Stimulated activated CD4-positive, alpha-beta T cell treated with anti-CD3 and anti-CD28 coated beads, Interleukin-2, amount 100 ng/mL, for 48 hours (primary cell): ENCODE results near the gene ZBTB26.
"Not testable (repeated sequence)": the region's sequence is repeated elsewhere in the genome, so short reads cannot be mapped to it uniquely, and the experiment has no call there.

ENCODE experiments used
- DNase-seq, 2 donors: peaks; one replicate each; pipeline ENCODE4 v3.0.0-alpha.2; 2020

The ZBTB26 gene

DNA sequence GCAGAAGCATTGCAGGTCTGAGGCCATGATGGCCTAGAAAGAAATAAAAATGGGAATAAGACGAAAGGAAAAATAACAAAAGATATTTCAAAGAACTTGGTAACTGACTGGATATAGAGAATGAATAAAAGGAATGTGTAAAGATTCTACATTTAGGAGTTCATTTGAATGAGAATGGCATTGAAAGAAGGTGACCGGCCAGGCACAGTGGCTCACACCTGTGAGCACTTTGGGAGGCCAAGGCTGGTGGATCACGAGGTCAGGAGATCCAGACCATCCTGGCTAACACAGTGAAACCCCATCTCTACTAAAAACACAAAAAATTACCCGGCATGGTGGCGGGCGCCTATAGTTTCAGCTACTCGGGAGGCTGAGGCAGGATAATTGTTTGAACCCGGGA is 8.6 kb downstream of the ZBTB26 start:
- no peak for DNase-seq

GRCh38 chr9:122918310-122918709 is 13.0 kb downstream of the ZBTB26 start:
- DNase-seq: no peak

DNA sequence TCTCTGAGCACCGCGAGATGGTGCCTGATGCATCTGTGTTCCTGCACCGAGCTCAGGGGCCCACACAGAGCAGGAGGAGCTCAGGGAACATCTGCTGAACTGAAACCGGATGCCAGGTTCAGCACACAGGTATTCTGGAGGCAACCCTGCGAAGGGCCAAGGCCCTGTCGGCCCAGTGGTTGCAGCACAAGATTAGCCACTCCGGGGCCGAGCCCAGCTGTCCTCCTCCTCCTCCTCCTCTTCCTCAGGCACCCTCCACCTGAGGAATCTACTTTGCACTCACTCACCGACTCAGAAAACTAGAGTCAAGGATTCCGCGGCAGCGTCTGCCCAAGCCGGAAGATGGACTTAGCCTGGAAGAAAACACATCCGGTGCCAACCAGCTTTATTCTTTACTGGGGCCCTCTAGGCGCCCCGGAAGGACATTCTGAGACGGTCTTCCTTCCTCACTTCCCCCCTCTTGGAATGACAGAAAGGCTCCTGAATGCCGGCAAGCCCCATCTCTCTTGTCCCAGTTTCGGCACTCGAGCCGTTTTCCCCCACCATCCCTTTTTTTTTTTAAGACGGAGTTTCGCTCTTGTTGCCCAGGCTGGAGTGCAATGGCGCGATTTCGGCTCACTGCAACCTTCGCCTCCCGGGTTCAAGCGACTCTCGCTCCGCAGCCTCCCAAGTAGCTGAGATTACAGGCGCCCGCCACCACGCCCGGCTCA is 18.2 kb downstream of the ZBTB26 start, which contains the start of gene ZBTB6:
Gene ZBTB6, minus strand, starts transcription at position 360 of the 710 bp plus-strand sequence. CDS start 1,251 bp downstream, outside the sequence.
- peak; percentile 49 to 57 for DNase-seq

DNA sequence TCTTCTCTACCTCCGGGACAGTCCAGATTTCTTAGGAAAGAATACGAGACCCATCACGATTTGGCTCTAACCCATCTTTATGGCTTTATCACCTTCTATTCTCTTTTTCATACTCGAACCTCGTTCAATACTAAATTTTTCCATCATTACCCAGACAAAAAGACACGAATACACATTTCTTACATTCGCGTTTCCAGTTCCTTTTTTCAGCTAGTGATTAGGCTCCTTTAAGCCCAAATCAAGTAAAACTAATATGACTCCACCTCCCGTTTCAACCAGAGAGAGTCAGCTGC is 18.7 kb downstream of the ZBTB26 start:
- DNase-seq: no peak

- not testable (repeated sequence) for DNase-seq
These were observed 25.2 kb downstream of the ZBTB26 start for GRCh38 chr9:122906122-122906521.

DNA sequence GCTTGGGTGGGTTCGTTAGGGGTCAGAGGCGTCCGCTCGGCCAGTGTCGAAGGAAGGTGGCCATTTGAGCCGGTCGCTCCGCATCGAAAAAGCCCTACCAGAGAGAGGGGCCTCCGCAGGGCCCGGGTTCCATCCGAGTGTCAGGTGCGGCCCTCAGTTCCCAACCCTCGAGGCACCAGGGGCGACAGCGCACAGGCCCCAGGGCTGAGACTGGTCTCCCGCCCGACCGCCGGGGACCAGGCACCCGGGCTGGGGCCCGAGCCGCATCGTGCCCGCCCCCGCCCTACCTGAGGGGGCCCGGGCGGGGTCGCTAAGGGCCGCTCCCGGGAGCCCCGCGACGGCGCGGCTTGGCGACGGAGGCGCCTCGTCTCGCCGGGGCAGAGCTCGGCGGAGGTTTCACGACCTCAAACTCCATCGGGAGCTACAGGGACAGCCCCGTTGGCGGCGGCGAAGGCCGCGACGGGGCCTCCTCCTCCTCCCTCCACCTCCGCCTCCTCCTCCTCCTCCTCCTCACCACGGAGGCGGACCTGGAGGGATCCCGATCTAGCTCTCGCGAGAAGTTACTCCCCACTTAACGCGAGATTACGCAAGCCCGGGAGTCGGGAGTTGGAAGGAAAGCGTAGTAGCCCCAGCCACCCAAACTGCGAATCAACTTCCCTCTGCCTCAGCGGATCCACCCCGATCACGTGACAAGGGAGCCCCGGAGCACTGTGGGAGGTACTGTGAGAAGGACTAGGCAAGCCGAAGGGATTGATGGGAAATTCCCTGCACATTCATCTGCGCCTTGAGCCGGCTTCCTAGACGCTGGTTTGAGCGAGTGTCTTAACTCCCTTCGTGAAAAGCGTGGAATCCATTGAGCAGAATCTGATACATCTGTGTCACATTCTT is 26.2 kb downstream of the ZBTB26 start, which contains the start of gene RC3H2:
Gene RC3H2, minus strand, starts transcription at position 537 of the 888 bp plus-strand sequence. CDS start 7,850 bp downstream, outside the sequence.
- DNase-seq: peak; percentile 88 to 92

DNA sequence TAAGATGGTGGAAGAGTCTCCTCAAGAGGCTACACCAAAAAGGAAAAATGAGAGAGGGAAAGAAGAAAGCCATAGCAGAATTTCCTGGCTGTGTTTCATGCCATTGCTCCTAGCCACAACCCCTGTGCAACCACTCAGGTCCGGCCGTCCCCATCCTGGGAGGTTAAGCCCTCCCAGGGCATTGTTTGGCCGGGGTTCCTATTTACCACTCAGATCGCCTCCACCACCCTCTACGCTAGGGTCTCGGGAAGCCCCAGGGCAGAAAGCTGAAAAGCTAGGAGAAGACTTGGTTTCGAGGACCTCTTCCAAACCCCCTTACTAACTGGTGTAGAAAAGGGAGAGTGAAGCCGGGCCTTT is 26.9 kb downstream of the ZBTB26 start:
- DNase-seq: peak; percentile 17 to 27

DNA sequence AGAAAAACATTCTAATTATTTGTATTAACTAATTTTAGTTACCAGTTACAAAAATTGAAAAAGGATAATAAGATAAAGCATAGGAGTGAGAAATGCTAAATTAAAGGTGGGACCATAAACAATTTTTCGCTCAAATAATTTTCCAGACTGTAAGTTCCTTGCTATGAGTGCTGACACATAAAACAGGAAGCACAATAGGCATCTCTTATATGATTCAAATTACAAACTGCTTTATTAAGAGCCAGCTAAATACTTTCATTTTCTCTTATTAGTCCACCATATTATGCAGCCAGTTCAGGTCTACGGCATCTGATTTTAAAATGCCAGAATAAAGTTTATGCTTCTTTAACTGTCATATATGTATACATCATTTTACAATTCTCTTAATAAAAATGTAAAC is 30.5 kb downstream of the ZBTB26 start:
- no peak for DNase-seq

DNA sequence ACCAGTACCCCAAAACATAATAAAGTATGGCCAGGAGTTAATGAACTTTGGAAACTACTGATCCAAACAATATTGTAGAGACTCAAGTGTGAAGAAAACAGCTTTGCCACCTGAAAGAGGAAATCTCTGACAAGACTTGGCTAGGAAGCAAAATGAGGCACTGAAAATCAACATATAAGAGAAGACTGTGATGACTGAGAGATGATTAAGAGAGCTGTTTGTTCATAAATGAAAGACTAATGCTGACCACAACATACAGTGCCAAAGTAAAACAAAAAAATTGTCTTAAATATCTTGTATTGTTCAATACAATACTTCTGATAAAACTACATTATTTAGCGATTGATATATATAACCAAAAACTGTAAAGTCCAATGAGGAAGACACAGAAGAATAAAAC is 33.3 kb downstream of the ZBTB26 start:
- DNase-seq: no peak

DNA sequence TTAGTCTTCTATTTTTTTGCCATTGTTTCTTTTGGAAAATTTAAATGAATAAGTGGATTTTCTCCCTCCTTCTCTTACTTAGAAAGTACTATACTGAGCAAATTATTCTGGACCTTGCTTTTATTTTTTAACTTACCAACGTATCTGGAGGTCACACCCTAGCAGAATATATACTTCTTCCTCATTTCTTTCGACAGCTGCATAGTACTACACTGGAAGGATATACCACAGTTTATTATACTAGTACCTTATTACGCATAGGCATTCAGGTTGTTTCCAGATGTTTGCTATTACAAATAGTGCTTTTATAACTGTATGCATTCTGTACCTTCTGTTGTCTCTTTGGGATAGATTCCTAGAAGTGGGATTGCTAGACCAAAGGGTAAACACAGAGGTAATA is 42.8 kb downstream of the ZBTB26 start:
- no peak for DNase-seq

DNA sequence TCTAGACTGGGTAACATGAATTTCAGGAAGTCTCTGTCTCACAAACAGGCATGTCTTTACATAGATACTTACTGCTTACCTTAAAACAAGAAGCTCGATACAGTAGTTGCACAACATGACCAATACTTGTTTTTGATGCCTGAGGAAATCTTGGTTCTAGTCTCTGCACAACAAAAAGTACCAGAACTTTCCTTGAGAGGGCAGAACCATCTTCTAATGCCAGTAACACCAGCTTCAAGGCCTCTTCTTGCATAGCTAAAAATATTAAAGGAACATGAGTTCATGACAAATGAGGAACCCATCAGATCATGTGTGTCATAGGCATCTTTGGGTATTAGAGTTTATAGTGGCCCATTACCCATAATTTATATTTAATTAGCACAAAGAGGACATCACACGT is 48.2 kb downstream of the ZBTB26 start:
- no peak for DNase-seq

- DNase-seq: no peak
These were observed 51.9 kb downstream of the ZBTB26 start for GRCh38 chr9:122879443-122879842.

DNA sequence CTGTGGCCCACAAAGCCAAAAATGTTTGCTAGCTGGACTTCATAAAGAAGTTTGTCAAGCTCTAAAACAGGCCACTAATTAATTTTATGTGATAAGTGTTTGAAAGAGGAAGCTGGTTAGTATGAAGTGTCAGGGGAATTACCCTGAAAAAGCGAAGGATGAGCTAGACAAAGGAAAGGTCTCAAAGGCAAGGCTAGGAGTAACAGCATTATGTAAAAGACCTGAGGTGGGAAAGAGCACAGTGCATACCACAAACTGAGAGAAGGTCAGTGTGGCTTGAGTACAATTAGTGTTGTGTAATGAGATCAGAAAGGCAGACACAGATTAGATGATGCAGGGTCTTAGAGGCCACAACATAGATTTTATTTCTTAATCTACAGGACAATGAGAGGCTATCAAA is 55.8 kb downstream of the ZBTB26 start:
- no peak for DNase-seq

DNA sequence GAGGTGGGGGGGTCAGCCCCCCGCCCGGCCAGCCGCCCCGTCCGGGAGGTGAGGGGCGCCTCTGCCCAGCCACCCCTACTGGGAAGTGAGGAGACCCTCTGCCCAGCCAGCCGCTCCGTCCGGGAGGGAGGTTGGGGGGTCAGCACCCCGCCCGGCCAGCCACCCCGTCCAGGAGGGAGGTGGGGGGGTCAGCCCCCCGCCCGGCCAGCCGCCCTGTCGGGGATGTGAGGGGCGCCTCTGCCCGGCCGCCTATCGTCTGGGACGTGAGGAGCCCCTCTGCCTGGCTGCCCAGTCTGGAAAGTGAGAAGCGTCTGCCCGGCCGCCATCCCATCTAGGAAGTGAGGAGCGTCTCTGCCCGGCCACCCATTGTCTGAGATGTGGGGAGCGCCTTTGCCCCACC is 64.0 kb downstream of the ZBTB26 start:
- DNase-seq: not testable (repeated sequence)

DNA sequence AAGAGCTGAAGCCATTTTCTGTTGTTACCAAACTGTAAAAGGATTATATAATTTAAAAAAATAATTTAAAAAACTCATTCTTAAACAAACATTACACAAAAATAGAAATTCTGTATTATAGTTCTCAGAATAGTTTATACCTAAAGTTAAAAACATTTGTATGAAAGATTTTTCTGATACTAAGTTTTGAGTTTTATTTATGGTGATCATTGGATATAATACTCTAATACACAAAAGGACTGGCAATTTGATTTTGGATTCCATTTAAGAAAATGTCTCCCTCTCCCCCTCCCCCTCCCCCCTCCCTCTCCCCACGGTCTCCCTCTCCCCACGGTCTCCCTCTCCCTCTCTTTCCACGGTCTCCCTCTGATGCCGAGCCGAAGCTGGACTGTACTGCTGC is 65.2 kb downstream of the ZBTB26 start:
- DNase-seq: no peak
